Astrocyte of the cerebellum (primary cell): Measurements from ENCODE around the gene RYR2.

Experiments
- DNase-seq: peaks from one replicate; pipeline ENCODE4 v3.0.0-alpha.2; 2011; ENCODE audit warnings: low read depth
- H3K4me3 ChIP-seq: 2 replicates; pipeline ENCODE4 v1.5.1; 2011; ENCODE audit warnings: mild to moderate bottlenecking, low read depth, low read length, moderate library complexity
- in situ Hi-C: cut with HindIII; loops from 2 replicates; pipeline ENCODE4 v1.10.0; 2017; ENCODE audit warnings: low sequenced_read_pairs
- TF ChIP-seq, protein P1 (sequence below): IDR thresholded peaks from 2 replicates; pipeline ENCODE4 v1.5.1; 2012; ENCODE audit warnings: low read length, low read depth, moderate library complexity, mild to moderate bottlenecking; ENCODE audit errors: missing control alignments

The RYR2 gene

DNA sequence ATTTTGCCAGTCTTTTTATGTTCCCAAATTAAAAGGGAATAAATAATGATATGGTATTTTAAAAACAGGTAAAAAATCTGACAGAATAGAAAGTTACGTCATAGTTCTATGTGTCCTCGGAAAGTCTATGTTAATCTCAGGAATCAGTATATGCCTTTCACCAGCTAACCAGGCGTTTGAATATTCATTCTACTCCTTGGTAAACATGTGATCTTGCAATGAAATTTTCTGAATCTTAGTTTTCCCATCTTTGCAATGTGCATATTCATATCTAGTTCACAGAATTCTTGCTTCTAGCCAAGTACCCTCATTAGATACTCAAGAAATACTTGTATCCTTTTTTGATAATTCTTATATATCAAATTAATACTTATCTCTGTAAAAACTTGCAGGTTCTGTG is 669.3 kb downstream of the RYR2 start:
- H3K4me3 ChIP-seq: no peak overlapping the region
- TF ChIP-seq, protein P1, sequence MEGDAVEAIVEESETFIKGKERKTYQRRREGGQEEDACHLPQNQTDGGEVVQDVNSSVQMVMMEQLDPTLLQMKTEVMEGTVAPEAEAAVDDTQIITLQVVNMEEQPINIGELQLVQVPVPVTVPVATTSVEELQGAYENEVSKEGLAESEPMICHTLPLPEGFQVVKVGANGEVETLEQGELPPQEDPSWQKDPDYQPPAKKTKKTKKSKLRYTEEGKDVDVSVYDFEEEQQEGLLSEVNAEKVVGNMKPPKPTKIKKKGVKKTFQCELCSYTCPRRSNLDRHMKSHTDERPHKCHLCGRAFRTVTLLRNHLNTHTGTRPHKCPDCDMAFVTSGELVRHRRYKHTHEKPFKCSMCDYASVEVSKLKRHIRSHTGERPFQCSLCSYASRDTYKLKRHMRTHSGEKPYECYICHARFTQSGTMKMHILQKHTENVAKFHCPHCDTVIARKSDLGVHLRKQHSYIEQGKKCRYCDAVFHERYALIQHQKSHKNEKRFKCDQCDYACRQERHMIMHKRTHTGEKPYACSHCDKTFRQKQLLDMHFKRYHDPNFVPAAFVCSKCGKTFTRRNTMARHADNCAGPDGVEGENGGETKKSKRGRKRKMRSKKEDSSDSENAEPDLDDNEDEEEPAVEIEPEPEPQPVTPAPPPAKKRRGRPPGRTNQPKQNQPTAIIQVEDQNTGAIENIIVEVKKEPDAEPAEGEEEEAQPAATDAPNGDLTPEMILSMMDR: no peak
- in situ Hi-C loops: no loop called here
- no peak for DNase-seq

DNA sequence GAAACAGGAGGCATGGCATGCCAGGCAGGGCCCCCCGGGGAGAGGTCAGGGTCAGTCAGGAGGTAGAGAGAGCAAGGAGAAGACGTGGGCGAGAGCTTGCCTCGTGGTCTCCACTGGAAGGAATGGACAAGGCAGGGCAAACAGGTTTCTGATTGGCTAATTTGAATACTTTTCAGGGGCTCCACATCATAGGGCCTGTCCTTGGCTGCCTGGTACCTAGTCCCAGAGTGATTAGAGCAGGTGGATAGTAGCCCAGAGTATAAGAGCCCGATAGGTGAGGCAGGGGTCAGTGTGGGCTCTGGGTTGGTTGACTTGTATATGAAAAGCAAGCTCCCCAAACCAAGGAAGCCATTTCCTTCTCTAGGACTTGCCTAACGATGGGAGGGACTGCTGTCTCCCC is 670.1 kb downstream of the RYR2 start:
- in situ Hi-C loops: no loop called here
- no peak for DNase-seq
- H3K4me3 ChIP-seq: no peak overlapping the region
- TF ChIP-seq, protein P1: no peak

DNA sequence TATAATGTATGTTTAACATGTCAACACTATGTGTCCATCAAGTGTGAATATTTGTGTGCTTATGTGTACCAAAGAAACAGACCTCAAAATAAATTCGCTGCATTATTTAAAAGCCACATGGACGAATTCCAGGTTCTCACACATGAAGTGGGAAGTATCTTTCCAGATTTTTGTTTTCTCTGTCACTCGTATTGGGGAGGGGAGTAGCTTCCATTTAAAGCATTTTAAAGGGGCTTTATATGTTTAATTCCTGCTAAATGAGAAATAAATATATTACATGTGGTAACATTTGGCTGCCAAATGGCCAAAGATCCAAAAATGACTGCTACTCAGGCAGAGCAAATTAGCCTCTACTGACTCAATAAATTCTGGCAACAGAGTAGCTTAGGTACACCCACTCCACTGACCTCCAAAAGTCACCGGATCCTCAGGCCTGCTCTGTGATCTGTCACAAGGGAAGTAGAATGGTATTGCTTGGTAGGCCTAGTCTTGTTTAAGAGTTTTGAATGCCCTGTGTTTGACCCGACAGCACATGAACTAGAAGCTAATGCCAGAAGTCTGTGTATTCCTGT is 670.7 kb downstream of the RYR2 start:
- no peak for DNase-seq
- in situ Hi-C loops: no loop called here
- H3K4me3 ChIP-seq: no peak overlapping the region
- TF ChIP-seq, protein P1: no peak

DNA sequence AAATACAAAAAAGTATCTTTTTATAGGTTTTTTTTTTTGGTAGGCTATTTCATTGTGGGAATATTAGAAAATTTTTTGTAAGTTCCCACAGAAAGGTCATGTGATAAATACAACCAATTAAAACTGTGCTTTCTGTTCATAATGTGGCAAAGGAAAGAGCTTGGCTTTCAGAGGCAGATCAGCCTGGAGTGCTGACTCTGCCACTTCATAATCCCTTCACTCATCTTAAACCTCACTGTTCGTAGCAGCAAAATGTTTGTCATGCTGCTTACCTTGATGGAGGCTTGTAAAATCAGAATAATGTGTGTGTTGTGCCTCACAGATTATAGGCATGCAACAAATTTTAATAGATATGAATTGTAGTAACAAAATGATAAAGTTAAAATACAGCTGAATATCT is 671.9 kb downstream of the RYR2 start:
- in situ Hi-C loops: no loop called here
- TF ChIP-seq, protein P1: no peak
- DNase-seq: no peak
- H3K4me3 ChIP-seq: no peak overlapping the region

DNA sequence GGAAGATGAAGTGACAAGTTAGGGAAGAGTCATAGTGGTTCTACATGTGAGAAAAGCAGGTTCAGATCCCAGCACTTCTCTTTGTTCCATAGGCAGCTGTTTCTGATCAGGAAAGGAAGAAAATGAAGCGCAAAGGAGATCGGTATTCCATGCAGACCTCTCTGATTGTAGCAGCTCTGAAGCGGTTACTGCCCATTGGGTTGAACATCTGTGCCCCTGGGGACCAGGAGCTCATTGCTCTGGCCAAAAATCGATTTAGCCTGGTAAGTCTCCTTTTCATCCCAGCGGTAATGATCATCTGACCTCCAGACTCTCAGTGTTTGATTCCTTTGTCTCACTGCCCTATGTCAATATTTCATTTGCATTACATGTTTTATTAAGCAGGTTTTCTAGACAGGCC is 675.1 kb downstream of the RYR2 start:
- DNase-seq: no peak
- in situ Hi-C loops: no loop called here
- no peak overlapping the region for H3K4me3 ChIP-seq
- TF ChIP-seq, protein P1: no peak

DNA sequence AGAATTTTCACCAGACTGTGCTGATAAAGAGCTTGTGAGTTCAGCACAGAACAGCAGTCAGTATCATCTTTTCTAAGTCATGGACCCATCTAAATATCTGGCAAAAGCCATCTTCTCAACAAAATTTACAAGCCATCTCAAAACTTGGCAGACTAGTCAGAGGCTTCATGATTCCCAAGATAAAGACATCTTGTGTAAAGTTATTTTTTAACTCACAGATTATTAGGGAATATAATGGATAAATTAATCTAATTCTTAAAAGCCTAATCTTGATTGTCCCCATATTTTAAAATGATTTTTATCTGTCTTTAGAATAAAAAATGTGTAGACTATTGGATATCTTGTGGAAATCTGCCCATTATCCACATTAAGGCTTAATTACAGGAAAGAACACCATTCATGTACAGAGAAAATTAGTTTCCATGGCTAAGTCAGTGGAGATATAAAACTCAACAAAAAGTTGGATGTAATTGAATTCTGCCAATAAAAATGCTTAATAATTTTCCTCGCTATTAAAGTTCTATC is 688.9 kb downstream of the RYR2 start:
- in situ Hi-C loops: no loop called here
- no peak overlapping the region for H3K4me3 ChIP-seq
- TF ChIP-seq, protein P1: no peak
- DNase-seq: no peak
